Measurements from ENCODE around the gene FHL2. TPM values are rescaled to one million over a fixed set of nuclear protein-coding genes. Genes with fewer than 3 reads are reported as not detected.

FHL2 gene
- total RNA-seq, 2 experiments from 2014 or later = 3.3 to 4.4 TPM

DNA sequence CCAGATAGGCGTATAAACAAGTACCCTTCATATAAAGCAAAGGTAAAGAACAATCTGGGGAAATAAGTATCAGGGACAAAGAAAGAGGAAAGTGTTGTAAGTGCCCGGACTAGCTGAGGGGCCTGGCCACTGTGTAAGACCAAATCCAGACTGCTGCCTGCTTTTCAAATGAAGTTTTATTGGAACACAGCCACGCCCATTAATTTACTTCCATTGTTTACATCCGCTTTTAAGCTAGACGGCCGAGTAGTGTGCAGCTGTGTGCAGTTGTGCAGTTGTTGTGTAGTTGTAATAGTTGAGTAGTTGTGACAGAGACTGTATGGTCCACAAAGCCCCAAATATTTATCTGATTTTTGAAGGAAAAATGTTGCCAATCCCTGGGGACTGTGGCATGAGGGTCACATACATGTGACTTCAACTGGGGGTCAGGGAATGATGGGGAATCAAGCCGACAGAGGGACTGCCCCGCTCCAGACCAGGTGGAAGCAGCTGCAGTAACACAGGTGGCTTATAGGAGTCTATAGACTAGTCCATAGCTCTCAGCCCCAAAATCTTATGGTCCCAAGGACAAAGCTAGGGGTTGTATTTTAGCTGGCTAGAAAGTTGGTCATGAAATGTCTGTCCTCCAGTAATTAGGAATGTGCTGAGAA is 30.0 kb downstream of the FHL2 start:
- ChIA-PET CTCF (interaction anchor here (0.8 to 4.5 kb wide), 17 partner anchors 9 to 726 kb away, joined by 3 to 55 read pairs (median 4); partner anchors contain the start of gene FHL2), POLR2A (interaction anchor here (0.8 to 1.3 kb wide), 2 partner anchors 27 to 31 kb away, joined by 4 read pairs; partner anchors contain the start of gene C2orf49)
- Mint-ChIP-seq H3K27ac (no peak overlapping the region), H3K4me1 (ENCODE audit: low read depth) (peaks cover 4% of the 10 kb centered on the region), H3K27me3 (no peaks in the 10 kb centered on the region), H3K9me3 (no peaks in the 10 kb centered on the region), H3K36me3 (ENCODE audit: low read depth) (no peaks in the 10 kb centered on the region), H3K4me3 (no peak overlapping the region)
- DNase-seq (no peak), ATAC-seq (no peak)
- intact Hi-C loops (cut with micrococcal nuclease) = no loop called here
- no peak for TF ChIP-seq CTCF (IDR thresholded peaks at IDR 0.05)

- H3K4me1 Mint-ChIP-seq (ENCODE audit: low read depth) = peaks cover 16% of the 10 kb centered on the region
Observed at GRCh38 chr2:105365206-105365605, 33.6 kb downstream of the FHL2 start.

GRCh38 chr2:105364436-105365139 is 34.3 kb downstream of the FHL2 start:
- Mint-ChIP-seq H3K27me3 (no peaks in the 10 kb centered on the region), H3K4me3 (no peak overlapping the region), H3K9me3 (no peaks in the 10 kb centered on the region), H3K36me3 (ENCODE audit: low read depth) (peaks cover 9% of the 10 kb centered on the region), H3K27ac (no peak overlapping the region), H3K4me1 (ENCODE audit: low read depth) (peaks cover 13% of the 10 kb centered on the region)
- DNase-seq = no peak
- TF ChIP-seq CTCF (IDR thresholded peaks at IDR 0.05) = no peak
- no peak for ATAC-seq
- intact Hi-C loops (cut with micrococcal nuclease) = no loop called here
- CTCF ChIA-PET = no interaction called here
- POLR2A ChIA-PET = no interaction called here

More at GRCh38 chr2:105365206-105365605, 33.6 kb downstream of the FHL2 start:
- TF ChIP-seq CTCF (IDR thresholded peaks at IDR 0.05) = no peak
- Mint-ChIP-seq H3K4me3 (no peak overlapping the region), H3K27ac (no peak overlapping the region), H3K27me3 (no peaks in the 10 kb centered on the region), H3K9me3 (no peaks in the 10 kb centered on the region), H3K36me3 (ENCODE audit: low read depth) (peaks cover 5% of the 10 kb centered on the region)
- DNase-seq (no peak), ATAC-seq (no peak)
- POLR2A ChIA-PET = no interaction called here
- CTCF ChIA-PET = interaction anchor here (4.5 kb wide), 1 partner anchor 156 kb away, joined by 55 read pairs; no protein-coding TSS in a partner anchor
- intact Hi-C loops (cut with micrococcal nuclease) = no loop called here

- ATAC-seq = no peak
- peaks cover 12% of the 10 kb centered on the region for H3K4me1 Mint-ChIP-seq (ENCODE audit: low read depth)
- no peaks in the 10 kb centered on the region for H3K27me3 Mint-ChIP-seq
- no peak overlapping the region for H3K27ac Mint-ChIP-seq
- intact Hi-C loops (cut with micrococcal nuclease) = no loop called here
- ChIA-PET POLR2A (no interaction called here), CTCF (interaction anchor here (0.7 to 1.6 kb wide), 5 partner anchors 15 to 158 kb away, joined by 3 to 4 read pairs (median 3); partner anchors contain the start of gene C2orf49)
- peaks cover 18% of the 10 kb centered on the region for H3K36me3 Mint-ChIP-seq (ENCODE audit: low read depth)
- H3K9me3 Mint-ChIP-seq = no peaks in the 10 kb centered on the region
- H3K4me3 Mint-ChIP-seq = no peak overlapping the region
- DNase-seq = no peak
- TF ChIP-seq CTCF (IDR thresholded peaks at IDR 0.05) = no peak
Observed at GRCh38 chr2:105362862-105363591, 35.8 kb downstream of the FHL2 start.
